Mesenchymal stem cell (in vitro differentiated cells and primary cell): ENCODE measurements around the gene IRF7.
A peak's percentile ranks its signal among the peaks of the same experiment; 100 is the strongest.

Experiments used
- small RNA-seq: library from polyadenylated mRNA; stranded (forward); fragments of <200 nt; extraction: miRNeasy Mini kit (QIAGEN cat#:217004); gene quantifications from one replicate; pipeline ENCODE3, GENCODE V24; 2013; ENCODE audit warnings: low read depth

The IRF7 gene

Small RNAs within 50 kb of the gene (small RNA-seq; reads per million reads assigned to genes)
- 704 reads per million, percentile 97 among the genes with 10 or more reads in this experiment for gene MIR210
